Activated T-cell treated with anti-CD3 and anti-CD28 coated beads for 24 hours (primary cell): ENCODE data around the gene ZSWIM3.
"Not testable (repeated sequence)": the region's sequence is repeated elsewhere in the genome, so short reads cannot be mapped to it uniquely, and the experiment has no call there.

Experiments used
- DNase-seq: peaks from one replicate; pipeline ENCODE4 v3.0.0-alpha.2; 2020; ENCODE audit warnings: low read depth

Gene ZSWIM3

GRCh38 chr20:45890985-45891983 is 33.9 kb downstream of the ZSWIM3 start, which contains the start of the genes CTSA and NEURL2:
Gene CTSA (plus strand): TSS chr20:45891335. CDS start chr20:45891569, 234 bp downstream.
Gene NEURL2 (minus strand): TSS chr20:45891208. CDS start chr20:45890991, 217 bp downstream.
- peak; percentile 82 for DNase-seq

- DNase-seq, result no peak
Observed at GRCh38 chr20:45892049-45892825, 34.8 kb downstream of the ZSWIM3 start.

GRCh38 chr20:45892828-45893500 is 35.5 kb downstream of the ZSWIM3 start:
- no peak for DNase-seq

GRCh38 chr20:45893831-45894230 is 36.4 kb downstream of the ZSWIM3 start:
- DNase-seq, result no peak

GRCh38 chr20:45894797-45895196 is 37.4 kb downstream of the ZSWIM3 start:
- DNase-seq, result no peak

GRCh38 chr20:45896641-45897161 is 39.3 kb downstream of the ZSWIM3 start:
- DNase-seq, result no peak

GRCh38 chr20:45897289-45897688 is 39.9 kb downstream of the ZSWIM3 start:
- no peak for DNase-seq

GRCh38 chr20:45897692-45898091 is 40.3 kb downstream of the ZSWIM3 start:
- DNase-seq, result no peak

GRCh38 chr20:45898285-45898684 is 40.9 kb downstream of the ZSWIM3 start:
- no peak for DNase-seq

GRCh38 chr20:45899046-45899835 is 41.8 kb downstream of the ZSWIM3 start:
- no peak for DNase-seq

GRCh38 chr20:45901332-45901731 is 43.9 kb downstream of the ZSWIM3 start:
- DNase-seq, result not testable (repeated sequence)

- DNase-seq, result no peak
Observed at GRCh38 chr20:45902199-45902701, 44.8 kb downstream of the ZSWIM3 start.

- DNase-seq, result no peak
Observed at GRCh38 chr20:45904583-45905504, 47.4 kb downstream of the ZSWIM3 start.

GRCh38 chr20:45905505-45906079 is 48.2 kb downstream of the ZSWIM3 start:
- DNase-seq, result no peak

- DNase-seq, result no peak
Observed at GRCh38 chr20:45907219-45907948, 50.0 kb downstream of the ZSWIM3 start.

GRCh38 chr20:45908084-45908483 is 50.7 kb downstream of the ZSWIM3 start:
- DNase-seq, result no peak

GRCh38 chr20:45909336-45909808 is 52.0 kb downstream of the ZSWIM3 start:
- DNase-seq, result no peak
